NK-92 (cell line): ENCODE results near the gene PACSIN2.
"Not testable (repeated sequence)": the region's sequence is repeated elsewhere in the genome, so short reads cannot be mapped to it uniquely, and the experiment has no call there.

Experiments
- DNase-seq: peaks from one replicate; lab custom pipeline; 2025; ENCODE audit not compliant: unreplicated experiment; lab: John Stamatoyannopoulos, UW

The PACSIN2 gene

DNA sequence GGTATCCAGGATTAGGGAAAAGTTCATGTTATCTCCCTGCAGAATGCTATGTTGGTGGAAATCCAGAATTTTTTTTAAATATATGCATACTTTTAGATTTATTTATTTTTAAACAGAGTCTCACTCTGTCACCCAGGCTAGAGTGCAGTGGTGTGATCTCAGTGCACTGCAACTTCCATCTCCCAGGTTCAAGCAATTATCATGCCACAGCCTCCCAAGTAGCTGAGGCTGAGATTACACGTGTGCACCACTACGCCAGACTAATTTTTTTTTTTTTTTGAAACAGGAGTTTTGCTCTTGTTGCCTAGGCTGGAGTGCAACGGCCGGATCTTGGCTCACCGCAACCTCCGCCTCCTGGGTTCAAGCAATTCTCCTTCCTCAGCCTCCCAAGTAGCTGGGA is 2.6 kb downstream of the PACSIN2 start:
- DNase-seq, result no peak

DNA sequence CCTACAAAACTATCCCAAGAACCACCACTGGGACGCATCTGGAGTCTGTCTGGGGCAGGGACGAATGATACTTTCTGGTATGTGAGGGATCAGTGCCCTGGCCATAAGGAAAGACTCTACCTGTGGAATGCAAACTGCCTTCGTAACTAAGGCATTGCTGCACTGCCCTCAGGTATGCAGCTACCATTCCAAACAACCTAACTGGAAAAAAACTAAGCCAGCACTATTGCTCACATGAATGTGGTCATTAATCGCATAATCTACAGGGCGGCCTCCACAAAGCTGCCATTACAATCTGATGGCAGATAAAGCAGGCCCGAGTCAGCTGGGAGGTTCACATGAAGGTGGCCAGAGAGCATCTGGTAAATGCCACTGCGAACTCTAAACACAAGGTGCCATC is 3.9 kb downstream of the PACSIN2 start:
- no peak for DNase-seq

GRCh38 chr22:43009444-43009843 is 5.5 kb downstream of the PACSIN2 start:
- no peak for DNase-seq

DNA sequence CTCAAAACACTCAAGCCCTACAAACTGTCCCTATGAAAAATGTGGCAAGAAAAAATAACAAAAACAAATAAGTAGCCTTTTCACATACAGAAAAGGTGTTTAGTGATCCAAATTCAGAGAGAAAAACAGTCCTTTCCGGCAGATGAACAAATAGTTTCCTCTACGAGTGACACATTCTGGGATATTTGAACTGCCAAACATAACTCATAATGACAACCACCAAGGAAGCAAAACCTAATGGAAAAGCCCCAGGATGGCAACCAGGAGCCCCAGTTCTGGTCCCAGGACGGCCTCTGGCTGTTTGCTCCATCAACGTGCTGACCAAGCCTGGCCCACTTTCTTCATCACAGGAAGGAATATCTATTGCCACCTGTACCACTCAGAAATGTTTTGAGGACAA is 6.0 kb downstream of the PACSIN2 start:
- no peak for DNase-seq

GRCh38 chr22:43008509-43008908 is 6.4 kb downstream of the PACSIN2 start:
- no peak for DNase-seq

DNA sequence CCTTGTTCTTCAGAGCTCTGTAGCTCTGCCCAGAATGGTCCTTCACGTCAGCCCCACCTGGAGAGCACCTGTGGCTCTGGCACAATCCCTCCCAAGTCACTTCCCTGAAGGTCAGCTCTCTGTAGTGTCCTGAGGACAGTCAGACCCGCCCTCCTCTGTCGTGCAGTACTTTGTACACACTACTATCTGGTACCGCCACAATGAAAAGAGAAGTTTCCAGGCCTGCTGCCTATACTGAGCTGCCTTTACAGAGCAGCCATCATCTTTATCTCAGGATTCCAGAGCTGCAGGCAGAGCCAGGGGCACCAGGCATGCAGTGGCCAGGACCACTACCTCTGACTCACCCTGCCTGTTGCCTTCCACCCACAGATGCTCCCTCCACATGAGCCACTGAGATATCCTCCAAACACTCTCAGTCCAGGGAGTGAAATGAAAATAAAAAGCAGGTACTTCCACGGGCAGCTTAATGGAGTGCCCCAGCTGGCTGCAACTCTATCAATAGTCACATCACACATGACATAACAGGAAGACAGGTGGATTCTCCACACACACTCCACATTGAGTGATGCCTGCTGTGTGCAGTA is 7.3 kb downstream of the PACSIN2 start:
- no peak for DNase-seq

- no peak for DNase-seq
These were observed 8.2 kb downstream of the PACSIN2 start for GRCh38 chr22:43006753-43007152.

- no peak for DNase-seq
These were observed 8.9 kb downstream of the PACSIN2 start for GRCh38 chr22:43006016-43006505.

DNA sequence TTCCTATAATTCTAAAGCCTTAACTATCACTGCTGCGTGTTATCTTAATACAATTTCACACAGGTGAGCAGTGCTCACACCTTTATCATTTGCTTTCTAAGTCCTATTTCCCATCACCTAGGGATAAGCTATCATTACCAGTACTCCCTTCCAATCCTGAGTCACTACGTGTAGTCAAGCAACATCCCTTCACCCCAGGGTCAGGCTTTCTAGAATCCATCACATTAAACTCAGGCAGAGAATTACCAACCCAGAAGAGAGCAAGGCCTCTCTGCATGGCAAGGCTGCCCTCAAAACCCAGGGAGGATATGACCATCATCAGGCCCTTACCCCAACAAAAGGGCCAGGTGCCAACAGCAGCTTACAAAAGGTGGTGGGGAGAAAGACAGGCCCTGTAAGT is 9.8 kb downstream of the PACSIN2 start:
- DNase-seq, result no peak

- DNase-seq, result no peak
These were observed 10.4 kb downstream of the PACSIN2 start for GRCh38 chr22:43004362-43005035.

GRCh38 chr22:43002202-43002586 is 12.8 kb downstream of the PACSIN2 start:
- DNase-seq, result no peak

DNA sequence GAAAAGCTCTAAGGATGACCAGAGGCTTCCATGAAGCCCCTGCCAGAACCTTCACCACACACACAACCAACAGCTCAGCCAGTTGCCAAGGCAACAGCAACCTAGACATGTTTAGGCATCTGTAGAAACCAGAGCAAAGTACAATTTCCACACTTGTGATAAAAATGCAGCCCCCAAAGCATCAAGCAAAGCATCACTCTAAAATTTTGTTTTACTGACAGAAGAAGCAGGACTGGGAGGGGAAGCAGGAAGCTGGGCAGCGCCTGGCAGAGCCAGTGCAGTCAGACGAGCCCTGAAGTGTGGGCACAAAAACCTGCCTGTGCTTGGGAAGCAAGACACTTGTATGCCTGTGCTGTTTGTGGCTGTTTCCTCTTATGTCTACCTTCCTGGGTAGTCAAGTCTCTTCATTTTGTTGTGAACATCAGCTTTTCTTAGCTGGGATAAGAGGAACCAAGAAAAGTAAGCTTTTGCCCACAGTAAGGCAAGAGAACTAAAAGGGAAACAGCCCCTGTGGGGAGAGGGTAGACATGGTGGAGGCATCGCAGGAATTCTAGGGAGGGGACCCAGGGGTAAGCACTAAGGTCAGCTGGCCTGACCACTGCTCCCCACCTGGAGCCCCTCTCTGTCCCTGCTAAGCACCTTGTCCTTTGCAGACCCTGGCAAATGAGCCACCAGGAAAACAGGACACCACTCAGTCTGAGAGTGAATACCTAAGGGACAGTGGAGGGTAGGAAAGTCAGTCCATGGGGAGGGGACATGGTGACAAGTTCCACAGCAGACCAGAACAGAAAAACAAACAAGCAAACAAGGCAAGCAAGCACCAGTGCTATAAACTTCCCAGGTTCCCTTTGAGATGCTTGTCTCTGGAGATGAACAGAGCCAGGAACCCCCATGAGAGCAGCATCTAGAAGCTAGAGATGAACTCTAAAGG is 13.4 kb downstream of the PACSIN2 start:
- DNase-seq, result no peak

DNA sequence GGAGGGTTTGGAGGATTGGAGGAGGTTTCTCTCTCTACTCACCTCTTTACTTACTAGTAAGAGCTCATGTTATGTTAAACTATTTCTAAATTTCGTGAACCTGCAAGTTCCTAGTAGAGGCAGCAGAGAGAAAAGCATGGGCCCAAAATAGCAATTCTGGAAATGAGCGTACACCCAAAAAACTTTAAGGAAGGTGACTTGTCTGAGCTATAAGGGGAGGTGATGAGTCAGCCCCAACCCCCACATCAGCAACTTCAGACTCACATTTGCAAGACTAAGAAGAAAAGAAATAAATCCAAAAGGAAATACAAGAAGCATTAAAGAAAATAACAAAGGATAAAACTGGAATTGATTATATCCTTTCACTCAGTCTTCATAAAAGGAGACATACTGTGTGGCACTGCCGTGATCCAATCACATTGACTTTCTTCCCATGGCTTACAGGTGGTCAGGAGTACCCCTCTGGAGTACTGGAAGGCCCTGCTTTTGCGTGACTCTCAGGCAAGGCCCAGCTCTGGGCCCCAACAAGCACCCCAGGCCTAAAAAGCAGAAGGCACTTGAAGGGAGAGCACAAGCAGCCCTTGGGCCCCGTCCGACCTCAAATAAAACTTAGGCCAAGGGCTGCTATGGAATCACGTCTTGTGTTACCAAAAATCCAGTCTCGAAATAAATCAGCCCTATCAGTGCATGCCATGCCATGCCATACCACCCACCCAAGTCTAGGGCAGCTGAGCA is 14.3 kb downstream of the PACSIN2 start:
- no peak for DNase-seq

GRCh38 chr22:42997582-42998090 is 17.3 kb downstream of the PACSIN2 start:
- no peak for DNase-seq

- no peak for DNase-seq
These were observed 18.1 kb downstream of the PACSIN2 start for GRCh38 chr22:42996646-42997365.

DNA sequence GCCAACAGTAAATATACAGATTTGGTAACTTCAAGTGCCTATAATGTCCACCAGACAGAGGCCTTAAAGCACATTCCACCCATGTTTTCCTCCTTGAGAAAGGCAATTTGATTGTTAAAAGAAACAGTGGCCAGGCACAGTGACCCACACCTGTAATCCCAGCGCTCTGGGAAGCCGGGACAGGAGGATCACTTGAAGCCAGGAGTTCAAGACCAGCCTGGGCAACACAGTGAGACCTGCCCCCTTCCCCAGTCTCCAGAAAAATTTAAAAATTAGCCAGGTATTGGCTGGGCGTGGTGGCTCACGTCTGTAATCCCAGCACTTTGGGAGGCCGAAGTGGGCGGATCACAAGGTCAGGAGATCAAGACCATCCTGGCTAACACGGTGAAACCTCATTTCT is 19.3 kb downstream of the PACSIN2 start:
- DNase-seq, result not testable (repeated sequence)

- no peak for DNase-seq
These were observed 19.9 kb downstream of the PACSIN2 start for GRCh38 chr22:42994917-42995562.

DNA sequence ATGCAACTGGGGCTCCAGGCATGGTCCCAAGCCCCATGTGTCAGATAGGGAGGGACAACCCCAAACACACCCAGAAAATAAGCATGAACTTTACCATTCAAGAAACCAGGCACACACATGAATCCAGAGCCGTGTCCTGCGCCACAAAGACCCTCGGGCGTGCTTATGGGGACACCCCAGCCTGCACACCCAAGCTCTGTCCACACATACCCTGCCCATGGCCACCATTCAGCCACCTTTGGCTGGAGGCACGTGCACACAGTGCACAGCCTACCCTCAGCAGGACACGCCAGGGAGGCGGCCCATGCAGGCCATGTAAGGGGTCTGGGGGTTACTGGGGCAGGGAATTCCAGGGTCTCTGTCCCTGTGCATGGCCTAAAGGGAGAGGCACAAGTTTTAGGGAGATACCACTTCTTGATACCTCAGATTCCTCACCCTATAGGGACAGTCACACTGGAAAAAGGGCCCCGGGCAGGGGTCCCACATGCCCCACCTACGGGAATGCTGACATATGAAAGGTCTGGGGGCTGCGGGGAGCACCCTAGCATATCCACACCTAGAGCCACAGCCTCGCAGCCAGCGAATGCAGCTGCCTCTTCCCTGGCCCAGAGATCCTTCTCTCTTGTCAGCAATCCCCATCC is 20.6 kb downstream of the PACSIN2 start:
- DNase-seq, result no peak

DNA sequence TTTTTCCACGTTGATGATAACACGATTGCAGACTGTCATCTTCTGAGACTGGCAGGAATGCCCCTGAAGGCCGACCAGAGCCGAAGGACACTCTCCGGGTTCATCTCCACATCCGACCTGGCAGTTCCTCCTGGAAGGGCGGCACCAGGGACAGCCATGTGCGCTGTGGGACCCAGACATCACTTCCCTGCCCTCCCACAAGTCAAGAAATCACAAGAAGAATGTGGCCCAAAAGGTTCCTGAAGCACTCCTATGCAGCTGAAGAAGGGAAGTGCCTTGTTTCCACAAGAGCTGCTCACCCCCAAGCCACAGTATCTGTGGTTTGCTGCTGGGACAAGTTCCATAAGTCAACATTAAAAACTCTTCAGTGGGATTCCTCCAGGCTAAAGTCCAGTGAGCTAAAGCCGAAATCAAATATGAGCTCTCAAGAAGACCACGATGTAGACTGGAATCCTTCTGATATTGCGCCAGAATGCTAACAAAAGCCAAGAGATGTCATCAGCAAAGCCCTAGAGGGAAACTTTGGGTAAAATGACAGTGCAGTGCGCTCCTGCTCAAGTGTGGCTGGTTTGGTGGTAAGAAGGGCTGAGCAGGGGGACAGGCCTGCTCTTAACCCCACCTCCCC is 21.2 kb downstream of the PACSIN2 start:
- no peak for DNase-seq
